Epithelial cell of umbilical artery (primary cell): ENCODE measurements around the gene TEX54. TPM values are rescaled to one million over a fixed set of nuclear protein-coding genes. Genes with fewer than 3 reads are reported as not detected.

ENCODE experiments used
- total RNA-seq: library from RNA; depleted of rRNA; stranded (reverse); fragments of >200 nt; gene quantifications from 2 replicates; pipeline ENCODE4 v1.2.3, GENCODE V29; 2014

TEX54 gene
- total RNA-seq = not detected in 2 replicates

DNA sequence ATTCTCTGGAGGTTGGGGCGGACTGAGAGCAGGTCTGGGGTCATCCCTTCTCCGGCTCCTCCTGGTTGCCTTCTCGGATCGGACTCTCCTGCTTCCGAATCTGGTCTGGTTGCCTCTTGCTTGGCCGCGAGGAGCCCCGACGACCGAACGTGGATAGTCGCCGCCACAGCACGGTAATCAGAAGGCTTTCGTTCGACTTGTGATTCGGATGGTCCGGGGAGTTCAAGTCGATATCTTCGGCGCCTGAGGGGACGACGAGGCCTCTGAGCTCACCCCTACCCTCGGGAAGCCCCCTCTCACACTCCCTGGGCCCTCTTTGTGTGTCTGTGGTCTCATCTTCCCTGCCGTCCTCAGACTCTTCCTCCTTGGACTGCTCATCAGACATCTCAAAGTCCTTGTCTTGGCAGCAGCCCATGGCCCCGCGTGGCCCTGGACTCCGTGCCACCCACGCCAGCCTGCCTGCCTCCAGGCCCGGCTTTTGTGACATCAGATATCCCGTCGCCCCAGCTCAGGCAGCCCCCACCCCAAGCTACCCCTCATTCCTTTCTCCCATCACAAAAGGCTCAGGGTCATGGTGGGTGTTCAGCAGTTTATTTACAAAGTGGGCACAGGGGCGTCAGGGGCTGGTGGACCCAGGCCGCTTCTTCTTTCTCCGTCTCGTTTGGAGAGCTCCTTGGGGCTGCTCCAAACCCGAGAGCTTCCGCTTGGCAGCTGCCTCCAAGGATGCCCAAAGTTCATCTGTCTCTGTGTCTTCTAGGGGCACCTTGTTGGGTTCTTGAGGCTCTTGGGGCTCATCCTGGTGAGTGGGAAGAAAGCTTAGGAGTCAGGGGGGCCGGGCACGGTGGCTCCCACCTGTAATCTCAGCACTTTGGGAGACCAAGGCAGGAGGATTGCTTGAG is at the start of gene TEX54:
Gene TEX54 (minus strand): TSS at position 506 of the 899 bp plus-strand sequence.

GRCh38 chr11:62880803-62881578 is 48.4 kb upstream of the TEX54 start, which contains the start of gene SLC3A2:
Gene SLC3A2 (plus strand): TSS chr11:62880896. CDS start chr11:62881024, 128 bp downstream.

GRCh38 chr11:62839050-62839945 is 6.7 kb upstream of the TEX54 start, which contains the start of gene WDR74:
Gene WDR74 (minus strand): TSS chr11:62839590. CDS start chr11:62839570, 20 bp downstream.

DNA sequence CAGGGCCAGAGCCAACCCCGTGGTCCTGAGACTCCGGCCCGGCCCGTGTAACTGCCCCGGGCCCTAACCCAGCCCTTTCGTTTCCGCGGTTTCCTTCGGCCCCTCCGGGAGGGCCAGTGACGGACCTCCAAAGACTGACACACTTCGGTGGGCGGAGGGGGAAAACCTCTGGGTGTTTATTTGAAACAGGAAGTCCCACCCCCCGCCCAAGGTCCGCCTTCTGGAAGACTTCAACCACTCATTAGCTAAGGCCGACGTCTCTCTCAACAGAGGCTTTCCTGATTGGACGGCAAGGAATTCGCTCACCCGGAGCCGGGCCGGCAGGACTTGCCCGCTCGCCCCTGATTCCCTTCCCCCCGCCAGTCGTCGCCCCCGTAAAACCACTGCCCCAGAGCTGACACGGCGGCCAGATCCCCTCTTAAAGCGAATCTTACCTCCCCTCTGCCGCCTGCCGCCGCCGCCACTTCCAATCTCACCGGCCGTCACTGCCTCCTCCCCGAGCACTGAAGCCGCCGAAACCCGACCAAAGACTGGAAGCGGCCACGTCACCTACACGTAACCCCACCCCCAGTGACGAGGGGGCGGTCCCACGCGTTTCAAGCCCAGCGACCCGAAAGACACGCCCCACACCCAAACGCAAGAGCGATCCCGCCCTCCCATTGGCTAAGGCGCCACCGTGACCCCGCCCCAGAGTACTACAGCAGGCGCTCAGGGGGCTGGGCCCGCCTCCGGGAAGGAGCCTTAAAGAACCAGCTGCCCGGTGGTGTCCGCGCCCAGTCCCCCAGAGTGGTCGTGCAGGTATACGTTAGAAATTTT is 913 bp downstream of the TEX54 start, which contains the start of gene STX5:
Gene STX5 (minus strand): TSS at position 532 of the 816 bp plus-strand sequence. CDS start 808 bp downstream, outside the sequence.

DNA sequence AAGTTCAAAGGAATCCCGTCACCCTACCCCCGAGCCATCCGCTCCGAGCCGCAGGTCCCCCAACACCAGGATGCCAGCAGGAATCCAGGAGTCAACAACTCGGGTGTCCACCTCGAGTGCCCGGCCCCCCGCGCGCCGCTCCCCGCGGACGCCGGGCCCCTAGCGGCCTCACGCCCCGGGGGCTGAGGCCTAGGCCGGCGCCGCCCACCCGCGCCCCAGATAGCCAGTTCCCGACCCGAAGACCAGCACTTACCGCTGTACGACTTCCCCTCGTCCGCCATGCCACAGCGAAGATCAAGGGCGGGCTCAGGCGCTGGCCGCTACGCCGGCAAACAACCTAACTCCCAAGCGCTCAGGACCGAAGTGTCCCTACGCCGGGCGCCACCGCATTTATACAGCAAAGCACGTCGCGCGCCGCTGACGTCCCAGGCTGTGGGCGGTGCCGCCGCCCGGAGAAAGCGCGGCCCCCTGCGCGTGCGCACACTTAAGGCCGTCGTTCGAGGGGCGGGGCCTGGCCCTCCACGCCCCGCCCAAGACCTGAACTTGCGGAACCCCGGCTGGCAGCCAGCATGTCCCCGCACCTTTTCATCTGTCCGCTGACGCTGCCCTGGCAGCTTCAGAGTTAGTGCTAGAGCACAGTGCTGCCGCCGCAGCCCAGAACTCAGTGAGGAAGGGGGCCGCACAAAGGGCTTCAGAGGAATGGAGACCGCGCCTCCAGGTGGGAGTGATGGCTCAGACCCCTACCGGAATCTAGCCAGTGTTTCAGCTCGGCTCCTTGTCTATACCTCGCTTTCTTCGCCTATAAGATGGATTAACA is 27.4 kb downstream of the TEX54 start, which contains the start of gene NXF1:
Gene NXF1 (minus strand): TSS at position 365 of the 817 bp plus-strand sequence. CDS start 84 bp downstream, at position 281.

DNA sequence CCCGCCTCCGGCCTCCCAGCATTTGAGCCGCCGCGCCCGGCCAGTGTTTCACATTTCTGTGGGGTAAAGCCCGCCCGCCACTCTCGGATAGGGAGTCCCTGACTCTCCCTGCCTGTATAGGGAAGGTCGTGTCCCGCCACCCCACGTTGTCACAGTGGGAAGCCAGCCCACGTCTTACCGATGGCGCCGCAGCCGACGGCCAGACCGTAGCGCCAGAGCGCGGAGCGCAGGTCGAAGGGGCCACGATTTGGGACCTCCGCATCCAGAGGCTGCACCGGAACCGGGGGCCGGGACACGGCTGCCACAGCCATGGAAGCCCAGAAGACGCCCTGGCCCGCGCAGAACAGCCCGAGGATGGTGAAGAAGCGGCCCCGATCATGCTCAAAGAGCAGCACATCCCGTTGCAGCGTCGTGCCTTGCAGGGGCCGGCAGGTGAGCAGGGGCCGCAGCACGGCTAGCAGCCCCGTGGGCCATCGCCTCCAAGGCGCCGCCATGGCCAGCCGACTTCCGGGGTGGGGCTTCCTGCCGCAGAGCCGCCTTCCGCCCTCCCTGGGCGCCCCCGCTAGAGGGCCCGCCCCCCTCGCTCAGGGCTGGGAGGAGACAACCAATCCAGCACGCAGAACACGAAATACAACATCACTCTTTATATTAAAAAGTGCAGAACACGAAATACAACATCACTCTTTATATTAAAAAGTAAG is 41.0 kb downstream of the TEX54 start, which contains the start of gene TMEM223:
Gene TMEM223 (minus strand): TSS at position 506 of the 701 bp plus-strand sequence. CDS start 12 bp downstream, at position 494.

DNA sequence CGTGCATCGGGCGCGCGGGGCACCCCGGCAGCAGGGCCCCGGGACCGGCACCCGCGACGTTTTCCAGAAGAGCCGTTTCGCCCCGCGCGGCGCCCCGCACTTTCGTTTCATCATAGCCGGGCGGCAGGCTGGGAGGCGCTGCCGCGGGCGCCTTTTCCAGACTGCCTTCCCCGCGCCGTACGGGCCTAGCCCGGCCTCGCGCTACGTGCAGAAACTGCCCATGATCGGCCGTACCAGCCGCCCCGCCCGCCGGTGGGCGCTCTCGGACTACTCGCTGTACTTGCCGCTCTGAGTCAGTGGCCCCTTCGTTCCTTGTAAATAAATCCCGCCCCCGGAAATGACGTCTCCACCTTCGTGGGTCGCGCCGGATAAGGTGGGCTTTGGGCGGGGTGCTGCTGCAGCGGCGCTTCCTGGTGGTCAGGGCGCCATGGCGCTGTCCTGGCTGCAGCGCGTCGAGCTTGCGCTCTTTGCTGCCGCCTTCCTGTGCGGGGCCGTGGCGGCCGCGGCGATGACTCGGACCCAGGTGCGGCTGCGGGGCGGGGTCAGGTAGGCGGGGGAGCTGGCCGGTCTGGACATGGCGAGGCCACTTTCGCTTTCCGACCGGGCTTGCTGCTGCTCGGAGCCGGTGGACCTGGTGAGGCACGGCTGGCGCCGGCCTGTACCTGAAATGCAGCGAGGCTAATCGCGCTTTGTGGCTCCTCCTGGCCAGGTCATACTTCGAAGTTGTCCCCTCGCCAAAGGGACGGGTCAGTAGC is 45.5 kb downstream of the TEX54 start, which contains the start of gene TMEM179B:
Gene TMEM179B (plus strand): TSS at position 398 of the 755 bp plus-strand sequence. CDS start 30 bp downstream, at position 428.

Other genes starting within 250 kb of the TEX54 start
- 6.8 and 13.5 TPM in 2 replicates for gene TUT1, start 241.3 kb downstream of the TEX54 start, total RNA-seq
- gene MTA2, start 231.0 kb downstream of the TEX54 start, total RNA-seq = 186 and 207 TPM in 2 replicates
- 27.3 and 30.1 TPM in 2 replicates for gene EML3, start 220.1 kb downstream of the TEX54 start, total RNA-seq
- 5.3 and 5.8 TPM in 2 replicates for gene ROM1, start 219.6 kb downstream of the TEX54 start, total RNA-seq
- 20.1 and 28.7 TPM in 2 replicates for gene B3GAT3, start 210.9 kb downstream of the TEX54 start, total RNA-seq
- gene GANAB, start 186.2 kb downstream of the TEX54 start, total RNA-seq = 213 and 230 TPM in 2 replicates
- gene INTS5, start 179.5 kb downstream of the TEX54 start, total RNA-seq = 22.8 and 24.4 TPM in 2 replicates
- 38.7 and 44.4 TPM in 2 replicates for gene C11orf98, start 167.6 kb downstream of the TEX54 start, total RNA-seq
- 3.6 and 13.3 TPM in 2 replicates for gene CSKMT, start 167.5 kb downstream of the TEX54 start, total RNA-seq
- 9.7 and 11.2 TPM in 2 replicates for gene UQCC3, start 161.2 kb downstream of the TEX54 start, total RNA-seq
- 4.2 and 5.5 TPM in 2 replicates for gene LBHD1, start 160.6 kb downstream of the TEX54 start, total RNA-seq
- 137 and 210 TPM in 2 replicates for gene UBXN1, start 153.8 kb downstream of the TEX54 start, total RNA-seq
- gene LRRN4CL, start 143.3 kb downstream of the TEX54 start, total RNA-seq = under 0.01 and 0.30 TPM in 2 replicates
- gene BSCL2, start 125.4 kb downstream of the TEX54 start, total RNA-seq = 20.2 and 24.0 TPM in 2 replicates
- gene GNG3, start 125.2 kb downstream of the TEX54 start, total RNA-seq = 0.32 TPM in 1 of 2 replicates, not detected in the other
- gene HNRNPUL2, start 105.4 kb downstream of the TEX54 start, total RNA-seq = 5.8 and 11.9 TPM in 2 replicates
- 34.4 and 38.9 TPM in 2 replicates for gene TTC9C, start 104.4 kb downstream of the TEX54 start, total RNA-seq
- 10.9 and 11.4 TPM in 2 replicates for gene ZBTB3, start 78.7 kb downstream of the TEX54 start, total RNA-seq
- gene POLR2G, start 71.3 kb downstream of the TEX54 start, total RNA-seq = 86.7 and 113 TPM in 2 replicates
- 19.8 and 26.7 TPM in 2 replicates for gene TAF6L, start 61.4 kb downstream of the TEX54 start, total RNA-seq
- 22.5 and 26.6 TPM in 2 replicates for gene TMEM179B, start 45.4 kb downstream of the TEX54 start, total RNA-seq
- gene TMEM223, start 40.8 kb downstream of the TEX54 start, total RNA-seq = 13.4 and 21.8 TPM in 2 replicates
- 16.6 and 26.3 TPM in 2 replicates for gene NXF1, start 27.4 kb downstream of the TEX54 start, total RNA-seq
- 27.7 and 36.1 TPM in 2 replicates for gene STX5, start 790 bp downstream of the TEX54 start, total RNA-seq
- 70.8 and 74.3 TPM in 2 replicates for gene WDR74, start 6.7 kb upstream of the TEX54 start, total RNA-seq
- gene SLC3A2, start 48.1 kb upstream of the TEX54 start, total RNA-seq = 146 and 249 TPM in 2 replicates
- gene CHRM1, start 88.5 kb upstream of the TEX54 start, total RNA-seq = not detected in 2 replicates
- not detected in 2 replicates for gene SLC22A6, start 152.1 kb upstream of the TEX54 start, total RNA-seq
- not detected in 2 replicates for gene SLC22A8, start 183.0 kb upstream of the TEX54 start, total RNA-seq